Neutrophil (primary cell): ENCODE data around the gene KRTAP10-3.

Experiments used
- H3K27ac ChIP-seq: fragments of 200-600 bp; sonication (generic); 2 replicates; pipeline ENCODE4 v1.5.1; 2016; ENCODE audit warnings: mild to moderate bottlenecking, moderate library complexity
- H3K27me3 ChIP-seq: fragments of 200-600 bp; sonication (generic); 2 replicates; pipeline ENCODE4 v1.6.0; 2016; ENCODE audit warnings: mild to moderate bottlenecking
- H3K36me3 ChIP-seq: fragments of 200-600 bp; sonication (generic); 2 replicates; pipeline ENCODE4 v1.5.1; 2017
- H3K4me1 ChIP-seq, 2 experiments: fragments of 200-600 bp in 1 of 2; sonication (generic) in 1 of 2; 1 replicate in 1 of 2; 2 replicates in 1 of 2; pipeline versions ENCODE4 v1.5.1 to v1.6.1; 2013 to 2016; ENCODE audit warnings: low read depth in 1 of 2, low read length in 1 of 2, mild to moderate bottlenecking in 1 of 2, moderate library complexity in 1 of 2; ENCODE audit not compliant: control insufficient read depth in 1 of 2, insufficient read depth in 1 of 2
- H3K4me3 ChIP-seq, 2 experiments: fragments of 200-600 bp in 1 of 2; sonication (generic) in 1 of 2; 1 replicate in 1 of 2; 2 replicates in 1 of 2; pipeline ENCODE4 v1.5.1; 2013 to 2016; ENCODE audit warnings: low read depth in 1 of 2, low read length in 1 of 2, mild to moderate bottlenecking in 1 of 2, moderate library complexity in 1 of 2
- H3K9me3 ChIP-seq: fragments of 200-600 bp; sonication (generic); 2 replicates; pipeline ENCODE4 v1.5.1; 2016
- CTCF ChIP-seq: fragments of 200-600 bp; sonication (generic); IDR thresholded peaks from 2 replicates; pipeline ENCODE4 v1.5.1; 2016; ENCODE audit warnings: antibody characterized with exemption

Gene KRTAP10-3

GRCh38 chr21:44533121-44533890, 25.3 kb downstream of the KRTAP10-3 start:
- Histone ChIP-seq H3K4me3 (no peak overlapping the region), H3K27ac (no peak overlapping the region), H3K9me3 (no peaks in the 10 kb centered on the region), H3K4me1 (peaks cover 6 to 12% of the 10 kb centered on the region in 2 experiments), H3K36me3 (no peaks in the 10 kb centered on the region), H3K27me3 (no peaks in the 10 kb centered on the region)
- no peak for TF ChIP-seq CTCF

- H3K4me3 ChIP-seq: no peak overlapping the region
- H3K27ac ChIP-seq: no peak overlapping the region
- H3K9me3 ChIP-seq: no peaks in the 10 kb centered on the region
- H3K27me3 ChIP-seq: no peaks in the 10 kb centered on the region
- H3K36me3 ChIP-seq: no peaks in the 10 kb centered on the region
- TF ChIP-seq CTCF: no peak
- H3K4me1 ChIP-seq: peaks cover 6 to 12% of the 10 kb centered on the region in 2 experiments
These were observed 25.9 kb downstream of the KRTAP10-3 start for GRCh38 chr21:44532712-44533111.

- H3K36me3 ChIP-seq: no peaks in the 10 kb centered on the region
- H3K4me1 ChIP-seq: peaks cover 6 to 12% of the 10 kb centered on the region in 2 experiments
- no peak for TF ChIP-seq CTCF
- H3K27ac ChIP-seq: no peak overlapping the region
- H3K4me3 ChIP-seq: no peak overlapping the region
- no peaks in the 10 kb centered on the region for H3K9me3 ChIP-seq
- H3K27me3 ChIP-seq: no peaks in the 10 kb centered on the region
These were observed 26.7 kb downstream of the KRTAP10-3 start for GRCh38 chr21:44531606-44532564.

- Histone ChIP-seq H3K36me3 (no peaks in the 10 kb centered on the region), H3K27me3 (no peaks in the 10 kb centered on the region), H3K4me3 (no peak overlapping the region), H3K4me1 (peaks cover 6 to 12% of the 10 kb centered on the region in 2 experiments), H3K9me3 (no peaks in the 10 kb centered on the region), H3K27ac (no peak overlapping the region)
- TF ChIP-seq CTCF: no peak
These were observed 27.5 kb downstream of the KRTAP10-3 start for GRCh38 chr21:44530903-44531605.

GRCh38 chr21:44530221-44530902, 28.2 kb downstream of the KRTAP10-3 start:
- Histone ChIP-seq H3K4me1 (peaks cover 6 to 11% of the 10 kb centered on the region in 2 experiments), H3K36me3 (no peaks in the 10 kb centered on the region), H3K4me3 (no peak overlapping the region), H3K27ac (no peak overlapping the region), H3K9me3 (no peaks in the 10 kb centered on the region), H3K27me3 (no peaks in the 10 kb centered on the region)
- no peak for TF ChIP-seq CTCF
